Esophagus squamous epithelium (tissue), 4 donors: Measurements from ENCODE around the gene NOL12.

ENCODE experiments used
- POLR2A ChIP-seq, 4 donors: fragments of 450-650 bp; IDR thresholded peaks; one replicate each; pipeline ENCODE4 v1.6.1; 2017; ENCODE audit warnings: antibody characterized with exemption in 4 of 4, mild to moderate bottlenecking in 4 of 4, moderate library complexity in 3 of 4
- TF ChIP-seq, protein P1 (sequence below), 6 experiments: fragments of 450-650 bp in 4 of 6; fragments of 200-600 bp in 2 of 6; sonication (generic) in 2 of 6; IDR thresholded peaks; one replicate each; pipeline ENCODE4 v1.5.1; 2016 to 2019; ENCODE audit warnings: antibody characterized with exemption in 6 of 6, mild to moderate bottlenecking in 4 of 6, moderate library complexity in 4 of 6

- TF ChIP-seq, protein P1, sequence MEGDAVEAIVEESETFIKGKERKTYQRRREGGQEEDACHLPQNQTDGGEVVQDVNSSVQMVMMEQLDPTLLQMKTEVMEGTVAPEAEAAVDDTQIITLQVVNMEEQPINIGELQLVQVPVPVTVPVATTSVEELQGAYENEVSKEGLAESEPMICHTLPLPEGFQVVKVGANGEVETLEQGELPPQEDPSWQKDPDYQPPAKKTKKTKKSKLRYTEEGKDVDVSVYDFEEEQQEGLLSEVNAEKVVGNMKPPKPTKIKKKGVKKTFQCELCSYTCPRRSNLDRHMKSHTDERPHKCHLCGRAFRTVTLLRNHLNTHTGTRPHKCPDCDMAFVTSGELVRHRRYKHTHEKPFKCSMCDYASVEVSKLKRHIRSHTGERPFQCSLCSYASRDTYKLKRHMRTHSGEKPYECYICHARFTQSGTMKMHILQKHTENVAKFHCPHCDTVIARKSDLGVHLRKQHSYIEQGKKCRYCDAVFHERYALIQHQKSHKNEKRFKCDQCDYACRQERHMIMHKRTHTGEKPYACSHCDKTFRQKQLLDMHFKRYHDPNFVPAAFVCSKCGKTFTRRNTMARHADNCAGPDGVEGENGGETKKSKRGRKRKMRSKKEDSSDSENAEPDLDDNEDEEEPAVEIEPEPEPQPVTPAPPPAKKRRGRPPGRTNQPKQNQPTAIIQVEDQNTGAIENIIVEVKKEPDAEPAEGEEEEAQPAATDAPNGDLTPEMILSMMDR (IDR thresholded peaks at IDR 0.05), result no peak
- no peak for TF ChIP-seq POLR2A (IDR thresholded peaks at IDR 0.05)
Measured at GRCh38 chr22:37701141-37701786, 15.1 kb downstream of the NOL12 start.
